ENCODE results near the gene FBXL7. TPM values are rescaled to one million over a fixed set of nuclear protein-coding genes. Genes with fewer than 3 reads are reported as not detected.
A peak's percentile ranks its signal among the peaks of the same experiment; 100 is the strongest.

The FBXL7 gene
- total RNA-seq, 8 experiments from 2014 or later: 2.9 to 12.8 (median 5.8) TPM

DNA sequence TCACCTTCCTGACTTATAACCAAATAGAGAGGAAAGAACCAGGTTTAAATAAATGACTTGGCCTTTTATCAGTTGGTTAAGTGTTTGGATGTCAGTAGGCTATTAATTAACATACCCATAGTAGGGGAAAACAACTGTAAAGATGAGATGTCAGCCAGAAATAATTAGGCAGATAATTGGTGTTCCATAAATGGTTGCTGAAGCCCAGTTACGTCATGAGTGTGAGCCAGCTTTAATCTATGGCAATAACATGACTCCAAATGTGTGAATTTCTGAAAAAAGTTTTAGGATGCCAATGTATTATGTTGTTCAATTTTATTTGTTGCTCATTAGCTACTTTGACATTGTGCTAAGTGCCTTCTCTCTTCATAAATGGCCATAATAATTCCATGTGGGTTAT, 180.5 kb downstream of the FBXL7 start:
- peak in 1 of 8 experiments; percentile 54 for ATAC-seq (replicated peaks in 6 of 8)
- 67 to 100% (median 83%) methylated on average over 1 of the region's 1 CpG; no CpG with 5 or more reads in 4 of the 10 experiments for WGBS, 10 experiments
- Histone ChIP-seq H3K4me1 (replicated peaks in 1 of 2) (peaks cover 0 to 21% of the 10 kb centered on the region in 2 donors), H3K4me3 (no peak overlapping the region), H3K27ac (no peak overlapping the region)
- in situ Hi-C loops (cut with MboI; ENCODE audit: low pct_unique_long_range_greater_than_20kb in 2 of 9, low sequenced_read_pairs in 9 of 9, unreplicated experiment in 9 of 9): no loop called here

DNA sequence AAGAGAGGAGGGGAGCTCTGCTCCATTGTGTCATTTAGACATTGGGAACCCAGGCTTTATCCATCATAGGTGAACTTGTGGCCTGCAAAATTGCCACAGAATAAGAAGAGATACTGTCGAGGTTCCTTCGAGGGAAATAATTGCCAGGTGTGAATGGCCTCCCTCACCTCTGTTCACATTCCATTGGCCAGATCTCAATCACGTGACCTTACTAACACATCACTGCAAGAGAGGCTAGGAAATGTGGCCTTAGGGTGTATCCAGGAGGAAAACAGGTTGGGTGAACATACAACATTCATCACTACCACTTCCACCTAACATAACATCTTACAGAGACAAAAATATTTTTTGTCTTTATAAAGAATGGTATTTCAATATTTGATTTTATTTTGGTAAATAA, 182.1 kb downstream of the FBXL7 start:
- peaks cover 0 to 8% of the 10 kb centered on the region in 2 donors for H3K4me1 ChIP-seq (replicated peaks in 1 of 2)
- no peak overlapping the region for H3K4me3 ChIP-seq
- no peak for ATAC-seq (replicated peaks in 6 of 8)
- in situ Hi-C loops (cut with MboI; ENCODE audit: low pct_unique_long_range_greater_than_20kb in 2 of 9, low sequenced_read_pairs in 9 of 9, unreplicated experiment in 9 of 9): no loop called here
- 88 to 100% (median 97%) methylated on average over 1 to 3 of the region's 3 CpGs; no CpG with 5 or more reads in 2 of the 10 experiments for WGBS, 10 experiments
- no peak overlapping the region for H3K27ac ChIP-seq

DNA sequence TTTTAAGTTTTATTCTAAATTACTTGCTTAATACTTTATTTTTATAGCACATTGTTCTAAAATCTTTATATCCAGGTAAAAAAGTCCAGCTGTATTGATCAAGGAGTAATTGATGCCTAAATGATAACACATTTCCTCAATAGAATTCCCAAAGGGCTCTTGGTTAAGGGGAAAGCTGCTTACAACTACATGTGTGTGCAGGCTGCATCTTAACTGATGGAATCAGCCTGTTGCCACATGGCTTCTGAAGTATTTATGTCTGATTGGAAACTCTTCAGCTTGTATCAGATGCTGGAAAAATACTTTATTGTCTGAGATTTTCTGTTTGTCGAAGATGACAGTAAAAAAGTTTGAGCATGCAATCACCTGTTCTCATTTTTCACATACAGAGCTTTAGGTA, 182.6 kb downstream of the FBXL7 start:
- in situ Hi-C loops (cut with MboI; ENCODE audit: low pct_unique_long_range_greater_than_20kb in 2 of 9, low sequenced_read_pairs in 9 of 9, unreplicated experiment in 9 of 9): no loop called here
- Histone ChIP-seq H3K4me3 (no peak overlapping the region), H3K4me1 (replicated peaks in 1 of 2) (peaks cover 0 to 12% of the 10 kb centered on the region in 2 donors), H3K27ac (no peak overlapping the region)
- ATAC-seq (replicated peaks in 6 of 8): peak in 2 of 8 experiments; percentile 30 to 32
- WGBS, 10 experiments: 33 to 100% (median 100%) methylated on average over 1 of the region's 1 CpG; no CpG with 5 or more reads in 3 of the 10 experiments

DNA sequence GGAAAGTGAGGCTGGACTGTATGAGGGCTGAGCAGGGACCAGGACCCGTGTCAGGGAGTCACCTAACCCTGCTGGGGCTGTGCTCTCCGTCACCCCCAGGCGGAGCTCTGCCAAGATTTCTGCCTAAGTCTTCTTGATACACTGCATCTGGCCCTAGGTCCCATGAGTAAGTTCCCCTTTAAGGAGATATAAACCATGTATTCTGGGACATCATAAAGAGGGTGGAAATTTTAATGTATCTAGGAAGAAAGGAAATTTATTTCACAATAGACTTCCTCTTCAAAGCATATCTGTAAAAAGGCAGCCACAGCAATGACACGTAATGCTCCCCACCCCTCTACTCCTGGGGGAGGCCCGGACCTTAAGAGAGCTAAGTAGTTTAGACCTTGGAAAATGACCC, 183.4 kb downstream of the FBXL7 start:
- in situ Hi-C loops (cut with MboI; ENCODE audit: low pct_unique_long_range_greater_than_20kb in 2 of 9, low sequenced_read_pairs in 9 of 9, unreplicated experiment in 9 of 9): no loop called here
- 39 to 93% (median 74%) methylated on average over 1 to 5 of the region's 5 CpGs; no CpG with 5 or more reads in 2 of the 10 experiments for WGBS, 10 experiments
- ATAC-seq (replicated peaks in 6 of 8): peak in 2 of 8 experiments; percentile 36 to 55

DNA sequence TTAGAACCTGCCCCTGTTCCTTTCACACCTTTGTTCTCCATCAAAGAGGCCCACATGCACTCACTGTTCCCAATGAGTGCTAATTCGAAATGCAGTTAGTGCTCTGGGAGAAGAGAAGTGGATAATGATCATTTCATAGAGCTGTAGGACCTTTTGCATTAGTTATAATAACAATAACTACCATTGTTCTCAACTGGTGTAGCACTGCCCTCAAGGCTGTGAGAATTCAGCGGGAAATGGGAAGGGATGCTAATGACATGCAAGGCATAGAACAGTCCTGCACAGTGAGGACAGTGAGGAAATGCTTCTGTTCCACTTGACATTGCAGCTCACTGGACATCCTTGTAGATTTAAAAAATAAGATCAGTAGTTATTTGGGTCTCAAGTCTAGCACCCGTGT, 187.4 kb downstream of the FBXL7 start:
- Histone ChIP-seq H3K27ac (no peak overlapping the region), H3K4me3 (no peak overlapping the region), H3K4me1 (replicated peaks in 1 of 2) (peaks cover 0 to 11% of the 10 kb centered on the region in 2 donors)
- peak in 5 of 8 experiments; percentile 27 to 74 (median 70) for ATAC-seq (replicated peaks in 6 of 8)
- WGBS, 10 experiments: 55 to 100% (median 76%) methylated on average over 1 to 3 of the region's 3 CpGs; no CpG with 5 or more reads in 4 of the 10 experiments
- in situ Hi-C loops (cut with MboI; ENCODE audit: low pct_unique_long_range_greater_than_20kb in 2 of 9, low sequenced_read_pairs in 9 of 9, unreplicated experiment in 9 of 9): no loop called here

More for the DNA sequence above, 183.4 kb downstream of the FBXL7 start:
- H3K27ac ChIP-seq: no peak overlapping the region
- no peak overlapping the region for H3K4me3 ChIP-seq
- peaks cover 0 to 14% of the 10 kb centered on the region in 2 donors for H3K4me1 ChIP-seq (replicated peaks in 1 of 2)

DNA sequence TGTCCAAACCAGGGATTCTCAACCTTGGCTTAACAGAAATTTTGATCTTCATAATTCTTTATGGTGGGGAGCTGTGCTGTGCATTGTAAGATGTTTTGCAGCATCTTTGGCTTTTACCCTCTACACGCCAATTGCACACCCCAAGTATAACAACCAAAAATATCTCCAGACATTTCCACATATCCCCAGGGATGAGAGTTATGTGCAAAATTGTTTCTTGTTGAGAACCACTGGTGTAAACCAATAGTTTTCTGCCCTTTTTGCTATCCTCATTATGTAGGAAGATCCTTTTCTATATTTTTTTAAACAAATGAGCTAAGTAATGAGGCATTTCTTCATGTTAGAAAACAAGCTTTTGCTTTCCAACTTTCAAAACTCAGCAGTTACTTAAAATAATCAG, 189.9 kb downstream of the FBXL7 start:
- H3K4me1 ChIP-seq (replicated peaks in 1 of 2): peaks cover 7 to 18% of the 10 kb centered on the region in 2 donors
- no peak for ATAC-seq (replicated peaks in 6 of 8)
- no peak overlapping the region for H3K27ac ChIP-seq
- no peak overlapping the region for H3K4me3 ChIP-seq
- 82 to 100% (median 100%) methylated on average over 1 of the region's 1 CpG; no CpG with 5 or more reads in 2 of the 10 experiments for WGBS, 10 experiments
- in situ Hi-C loops (cut with MboI; ENCODE audit: low pct_unique_long_range_greater_than_20kb in 2 of 9, low sequenced_read_pairs in 9 of 9, unreplicated experiment in 9 of 9): no loop called here

DNA sequence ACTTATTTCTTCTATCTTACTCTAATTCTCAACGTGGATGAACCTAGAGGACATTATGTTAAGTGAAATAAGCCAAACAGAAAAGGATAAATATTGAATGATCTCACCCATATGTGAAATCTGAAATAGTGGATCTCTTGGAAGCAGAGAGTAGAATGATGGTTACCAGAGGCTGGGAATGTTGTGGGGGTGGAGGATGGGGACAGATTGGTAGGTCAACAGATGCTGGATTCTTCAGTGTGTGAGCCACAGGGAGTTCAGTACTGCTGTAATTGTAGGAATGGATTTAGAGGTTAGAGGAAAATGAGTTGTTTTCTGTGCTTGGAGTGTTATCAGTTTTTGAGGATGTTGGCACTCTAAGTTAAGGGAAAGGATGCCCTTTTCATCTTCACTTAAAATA, 190.6 kb downstream of the FBXL7 start:
- Histone ChIP-seq H3K27ac (no peak overlapping the region), H3K4me1 (replicated peaks in 1 of 2) (peaks cover 13 to 25% of the 10 kb centered on the region in 2 donors), H3K4me3 (no peak overlapping the region)
- WGBS, 10 experiments: 9 to 100% (median 71%) methylated on average over 1 of the region's 1 CpG; no CpG with 5 or more reads in 3 of the 10 experiments
- in situ Hi-C loops (cut with MboI; ENCODE audit: low pct_unique_long_range_greater_than_20kb in 2 of 9, low sequenced_read_pairs in 9 of 9, unreplicated experiment in 9 of 9): no loop called here
- ATAC-seq (replicated peaks in 6 of 8): peak in 1 of 8 experiments; percentile 70

DNA sequence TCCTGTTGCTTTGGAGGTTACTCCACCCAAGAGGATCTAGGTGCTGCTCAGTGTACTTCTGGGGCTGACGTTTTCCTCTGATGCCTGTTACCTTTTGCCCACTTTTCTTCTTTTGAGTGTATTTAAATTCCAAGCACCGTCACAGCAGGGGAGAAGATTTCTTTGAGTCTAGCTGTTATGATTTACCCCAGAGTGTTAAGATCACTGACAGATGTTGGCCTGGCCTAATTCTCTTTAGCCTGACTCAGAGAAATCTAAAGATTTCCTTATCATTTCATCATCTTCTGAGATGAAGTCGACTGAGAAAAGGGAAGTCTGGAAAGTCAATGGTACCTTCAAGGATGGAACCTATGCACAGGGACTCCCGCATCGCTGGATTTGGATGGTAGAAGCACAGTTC, 191.5 kb downstream of the FBXL7 start:
- H3K4me3 ChIP-seq: no peak overlapping the region
- in situ Hi-C loops (cut with MboI; ENCODE audit: low pct_unique_long_range_greater_than_20kb in 2 of 9, low sequenced_read_pairs in 9 of 9, unreplicated experiment in 9 of 9): no loop called here
- peaks cover 13 to 26% of the 10 kb centered on the region in 2 donors for H3K4me1 ChIP-seq (replicated peaks in 1 of 2)
- peak in 3 of 8 experiments; percentile 30 to 58 (median 42) for ATAC-seq (replicated peaks in 6 of 8)
- WGBS, 10 experiments: 50 to 100% (median 75%) methylated on average over 1 to 5 of the region's 5 CpGs; no CpG with 5 or more reads in 1 of the 10 experiments
- H3K27ac ChIP-seq: no peak overlapping the region

DNA sequence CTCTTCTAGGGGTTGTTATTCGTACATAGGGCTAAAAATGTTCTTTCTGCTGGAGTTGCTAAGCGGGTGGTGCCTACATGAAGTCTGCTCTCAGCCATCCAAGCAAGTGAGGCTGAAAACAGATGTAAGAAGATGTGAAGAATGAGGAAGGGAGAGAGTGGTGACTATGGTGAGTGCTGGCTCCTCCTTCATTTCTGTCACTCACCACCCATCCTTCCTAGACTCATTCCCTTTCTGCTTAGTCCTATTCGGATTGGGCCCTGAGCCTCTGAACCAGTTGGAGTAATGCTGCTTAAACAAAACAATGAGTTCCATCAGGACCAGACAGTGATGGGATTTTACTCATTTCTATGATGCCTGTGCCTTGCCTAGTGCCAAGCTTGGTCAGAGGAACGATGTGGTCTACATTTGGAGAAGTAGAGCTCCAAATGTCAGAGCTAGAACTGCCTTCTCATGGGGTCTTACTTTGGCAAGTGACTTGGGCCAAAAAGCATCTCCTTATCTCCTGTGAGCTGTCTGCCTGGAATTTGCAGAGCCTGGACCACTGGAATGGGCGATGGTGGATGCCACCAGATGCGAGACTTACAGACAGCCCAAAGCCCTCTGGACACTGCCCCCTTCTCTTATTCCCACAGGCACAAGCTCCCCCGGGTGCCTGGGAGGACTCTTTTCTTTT, 192.9 kb downstream of the FBXL7 start:
- WGBS, 10 experiments: 53 to 100% (median 81%) methylated on average over 1 to 5 of the region's 7 CpGs; no CpG with 5 or more reads in 1 of the 10 experiments
- H3K4me3 ChIP-seq: no peak overlapping the region
- peaks cover 13 to 20% of the 10 kb centered on the region in 2 donors for H3K4me1 ChIP-seq (replicated peaks in 1 of 2)
- ATAC-seq (replicated peaks in 6 of 8): no peak
- in situ Hi-C loops (cut with MboI; ENCODE audit: low pct_unique_long_range_greater_than_20kb in 2 of 9, low sequenced_read_pairs in 9 of 9, unreplicated experiment in 9 of 9): no loop called here
- no peak overlapping the region for H3K27ac ChIP-seq

DNA sequence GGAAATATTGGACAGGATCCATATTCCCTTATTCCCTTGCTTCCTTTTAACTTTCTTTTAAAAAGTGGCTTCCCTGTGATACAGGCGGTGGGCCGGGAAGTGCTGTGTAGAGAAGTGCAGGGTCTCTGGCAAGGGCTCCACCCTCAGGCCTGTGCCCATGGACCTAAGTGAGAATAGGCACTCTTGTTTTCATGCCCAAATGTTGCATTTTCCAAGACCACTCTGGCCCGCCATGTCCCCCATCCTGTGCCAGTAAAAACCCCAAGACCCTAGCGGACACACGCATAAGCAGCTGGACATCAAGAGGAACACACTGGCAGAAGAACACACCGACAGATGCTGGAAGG, 193.4 kb downstream of the FBXL7 start:
- no peak overlapping the region for H3K4me3 ChIP-seq
- in situ Hi-C loops (cut with MboI; ENCODE audit: low pct_unique_long_range_greater_than_20kb in 2 of 9, low sequenced_read_pairs in 9 of 9, unreplicated experiment in 9 of 9): no loop called here
- 80 to 100% (median 96%) methylated on average over 1 to 3 of the region's 6 CpGs; no CpG with 5 or more reads in 6 of the 10 experiments for WGBS, 10 experiments
- peaks cover 13 to 20% of the 10 kb centered on the region in 2 donors for H3K4me1 ChIP-seq (replicated peaks in 1 of 2)
- no peak for ATAC-seq (replicated peaks in 6 of 8)
- H3K27ac ChIP-seq: no peak overlapping the region

DNA sequence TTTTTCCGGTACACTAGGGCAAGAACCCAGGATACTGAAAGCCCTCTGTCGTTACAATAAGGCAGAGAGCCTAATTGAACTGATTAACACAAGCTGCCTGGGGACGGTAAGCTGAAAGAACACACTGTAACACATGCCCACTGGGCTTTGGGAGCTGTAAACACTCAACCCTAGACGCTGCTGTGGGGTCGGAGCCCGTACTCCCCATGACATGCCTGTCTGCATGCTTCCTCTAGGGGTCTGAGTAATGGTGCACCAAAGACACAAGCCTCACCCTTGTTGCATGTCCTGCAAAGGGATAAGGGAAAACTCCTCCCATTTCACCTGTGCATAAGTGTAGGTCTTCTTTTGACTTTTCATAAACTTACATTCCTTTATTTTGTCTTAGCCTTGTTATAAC, 194.0 kb downstream of the FBXL7 start:
- Histone ChIP-seq H3K4me3 (no peak overlapping the region), H3K4me1 (replicated peaks in 1 of 2) (peaks cover 13 to 20% of the 10 kb centered on the region in 2 donors), H3K27ac (no peak overlapping the region)
- 80 to 93% (median 83%) methylated on average over 1 to 5 of the region's 6 CpGs; no CpG with 5 or more reads in 5 of the 10 experiments for WGBS, 10 experiments
- no peak for ATAC-seq (replicated peaks in 6 of 8)
- in situ Hi-C loops (cut with MboI; ENCODE audit: low pct_unique_long_range_greater_than_20kb in 2 of 9, low sequenced_read_pairs in 9 of 9, unreplicated experiment in 9 of 9): no loop called here

DNA sequence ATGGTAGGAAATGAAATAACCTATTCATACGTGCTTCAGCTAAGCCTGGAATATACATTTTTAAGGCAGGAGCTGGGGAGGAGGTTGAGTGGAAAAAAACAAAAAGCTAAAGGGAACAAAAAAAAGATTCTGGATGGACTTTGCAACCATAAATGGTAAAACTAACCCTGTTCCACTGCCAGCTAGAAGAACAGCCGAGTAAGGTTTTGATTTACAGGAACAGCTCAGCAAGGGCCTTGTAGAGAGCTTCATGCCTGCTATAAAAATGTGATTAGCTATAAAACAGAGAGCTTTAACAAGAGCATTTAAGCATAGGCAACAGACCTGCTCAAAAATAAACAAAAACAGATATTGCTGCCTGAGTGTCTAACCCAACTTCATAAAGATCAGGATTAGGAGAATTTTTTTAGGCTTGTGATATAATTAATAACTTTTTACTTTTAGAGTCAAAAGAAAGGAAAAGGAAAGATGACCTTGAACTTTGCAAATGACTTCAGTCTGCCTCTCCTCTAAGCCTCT, 194.8 kb downstream of the FBXL7 start:
- in situ Hi-C loops (cut with MboI; ENCODE audit: low pct_unique_long_range_greater_than_20kb in 2 of 9, low sequenced_read_pairs in 9 of 9, unreplicated experiment in 9 of 9): no loop called here
- Histone ChIP-seq H3K27ac (no peak overlapping the region), H3K4me1 (replicated peaks in 1 of 2) (peaks cover 13 to 20% of the 10 kb centered on the region in 2 donors), H3K4me3 (no peak overlapping the region)
- peak in 6 of 8 experiments; percentile 36 to 68 (median 44) for ATAC-seq (replicated peaks in 6 of 8)
- WGBS, 10 experiments: 13 to 83% (median 57%) methylated on average over 1 to 2 of the region's 2 CpGs

DNA sequence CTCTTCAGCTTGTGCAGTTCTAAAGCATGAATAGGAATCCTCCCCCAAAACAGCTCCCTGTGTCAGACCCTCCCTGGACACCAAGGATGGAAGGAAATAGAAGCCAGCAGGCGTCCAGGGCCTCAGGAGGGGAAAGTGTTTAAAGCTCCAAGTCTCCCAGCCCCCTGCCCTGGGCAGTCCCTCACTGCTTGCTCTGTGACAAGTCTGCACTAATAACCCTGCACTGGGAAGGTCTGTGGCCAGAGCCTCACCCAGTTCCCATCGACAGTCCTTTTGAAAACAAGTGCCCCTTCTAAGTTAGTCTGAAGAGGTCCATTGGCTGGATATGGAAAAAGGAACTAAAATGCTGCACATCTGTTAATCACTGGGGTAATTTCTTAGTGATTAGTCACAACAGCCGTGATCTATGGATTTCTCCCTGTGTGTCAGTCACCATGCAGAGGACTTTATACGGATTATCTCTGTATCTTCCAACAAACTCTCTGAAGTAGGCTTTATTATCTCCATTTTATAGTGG, 195.3 kb downstream of the FBXL7 start:
- peaks cover 13 to 20% of the 10 kb centered on the region in 2 donors for H3K4me1 ChIP-seq (replicated peaks in 1 of 2)

More for the DNA sequence above, 195.3 kb downstream of the FBXL7 start:
- Histone ChIP-seq H3K4me3 (no peak overlapping the region), H3K27ac (no peak overlapping the region)
- in situ Hi-C loops (cut with MboI; ENCODE audit: low pct_unique_long_range_greater_than_20kb in 2 of 9, low sequenced_read_pairs in 9 of 9, unreplicated experiment in 9 of 9): no loop called here
- peak in 7 of 8 experiments; percentile 60 to 83 (median 72) for ATAC-seq (replicated peaks in 6 of 8)
- 0 to 90% (median 47%) methylated on average over 1 to 3 of the region's 4 CpGs; no CpG with 5 or more reads in 3 of the 10 experiments for WGBS, 10 experiments

Data from motor neuron (in vitro differentiated cells).